HepG2 (cell line): ENCODE data around the gene GUK1. TPM values are rescaled to one million over a fixed set of nuclear protein-coding genes. Genes with fewer than 3 reads are reported as not detected.
A peak's percentile ranks its signal among the peaks of the same experiment; 100 is the strongest.

ENCODE experiments used
- ARHGAP35 ChIP-seq: sonication (generic); formaldehyde crosslinking; IDR thresholded peaks from 2 replicates; pipeline ENCODE4 v1.9.0; 2022; ENCODE audit warnings: mild to moderate bottlenecking, inconsistent platforms, moderate library complexity, missing genetic modification reagents, borderline replicate concordance
- BRD4 ChIP-seq: sonication (generic); formaldehyde crosslinking; IDR thresholded peaks from 2 replicates; pipeline ENCODE4 v1.4.0; 2020; ENCODE audit warnings: missing genetic modification reagents
- CEBPG ChIP-seq: IDR thresholded peaks from 2 replicates; pipeline ENCODE4 v1.6.1; 2016
- GFI1 ChIP-seq: sonication (generic); formaldehyde crosslinking; IDR thresholded peaks from 2 replicates; pipeline ENCODE4 v1.5.0; 2020; ENCODE audit warnings: missing genetic modification reagents, mild to moderate bottlenecking, borderline replicate concordance
- HNF1A ChIP-seq, 2 experiments: sonication (generic) in 1 of 2; formaldehyde crosslinking in 1 of 2; IDR thresholded peaks; 2 replicates each; pipeline versions ENCODE4 v1.4.0 to v1.6.1; 2016 to 2020; ENCODE audit warnings: borderline replicate concordance in 1 of 2, low read depth in 1 of 2, mild to moderate bottlenecking in 1 of 2, missing genetic modification reagents in 1 of 2
- HOXA3 ChIP-seq: sonication (generic); formaldehyde crosslinking; IDR thresholded peaks from 2 replicates; pipeline ENCODE4 v1.5.0; 2020; ENCODE audit warnings: missing genetic modification reagents
- MED1 ChIP-seq: sonication (generic); formaldehyde crosslinking; IDR thresholded peaks from 2 replicates; pipeline ENCODE4 v1.4.0; 2020; ENCODE audit warnings: missing genetic modification reagents
- MEIS1 ChIP-seq: sonication (generic); formaldehyde crosslinking; IDR thresholded peaks from 2 replicates; pipeline ENCODE4 v1.9.0; 2021; ENCODE audit warnings: mild to moderate bottlenecking, missing genetic modification reagents, moderate library complexity, borderline replicate concordance
- PLSCR1 ChIP-seq: sonication (generic); formaldehyde crosslinking; IDR thresholded peaks from 2 replicates; pipeline ENCODE4 v1.5.0; 2020; ENCODE audit warnings: missing genetic modification reagents, mild to moderate bottlenecking, borderline replicate concordance
- RBM22 ChIP-seq: fragments of 200-400 bp; formaldehyde crosslinking; optimal IDR thresholded peaks from 2 replicates; pipeline ENCODE3; 2017; ENCODE audit warnings: mild to moderate bottlenecking, low read length, moderate library complexity
- SATB2 ChIP-seq: sonication (generic); formaldehyde crosslinking; IDR thresholded peaks from 2 replicates; pipeline ENCODE4 v1.5.0; 2020; ENCODE audit warnings: missing genetic modification reagents
- SP5 ChIP-seq: IDR thresholded peaks from 2 replicates; pipeline ENCODE4 v1.6.1; 2016; ENCODE audit warnings: low read depth, borderline replicate concordance
- TBP ChIP-seq: sonication (generic); formaldehyde crosslinking; IDR thresholded peaks from 2 replicates; pipeline ENCODE4 v1.5.0; 2020; ENCODE audit warnings: missing genetic modification reagents
- ZKSCAN8 ChIP-seq: IDR thresholded peaks from 2 replicates; pipeline ENCODE4 v1.6.1; 2016; ENCODE audit warnings: borderline replicate concordance, missing genetic modification reagents, missing compliant biosample characterization
- ZNF160 ChIP-seq: sonication (generic); formaldehyde crosslinking; IDR thresholded peaks from 2 replicates; pipeline ENCODE4 v1.8.0; 2022; ENCODE audit warnings: mild to moderate bottlenecking, inconsistent platforms, missing genetic modification reagents
- ZNF264 ChIP-seq: sonication (generic); formaldehyde crosslinking; IDR thresholded peaks from 2 replicates; pipeline ENCODE4 v1.4.0; 2020; ENCODE audit warnings: missing genetic modification reagents
- ZNF577 ChIP-seq: sonication (generic); formaldehyde crosslinking; IDR thresholded peaks from 2 replicates; pipeline ENCODE4 v1.4.0; 2020; ENCODE audit warnings: mild to moderate bottlenecking, low read depth, missing genetic modification reagents, borderline replicate concordance
- ZNF589 ChIP-seq: sonication (generic); formaldehyde crosslinking; conservative IDR thresholded peaks from 2 replicates; pipeline ENCODE4 v1.8.0; 2022; ENCODE audit warnings: mild to moderate bottlenecking, moderate library complexity, missing genetic modification reagents
- ZNF672 ChIP-seq: sonication (generic); formaldehyde crosslinking; IDR thresholded peaks from 2 replicates; pipeline ENCODE4 v1.8.1; 2022; ENCODE audit warnings: missing genetic modification reagents
- ZNF740 ChIP-seq: sonication (generic); formaldehyde crosslinking; IDR thresholded peaks from 2 replicates; pipeline ENCODE4 v1.4.0; 2020; ENCODE audit warnings: missing genetic modification reagents
- ZNF749 ChIP-seq: sonication (generic); formaldehyde crosslinking; IDR thresholded peaks from 2 replicates; pipeline ENCODE4 v1.8.0; 2022; ENCODE audit warnings: mild to moderate bottlenecking, missing genetic modification reagents, moderate library complexity, borderline replicate concordance
- ZNF883 ChIP-seq: sonication (generic); formaldehyde crosslinking; IDR thresholded peaks from 2 replicates; pipeline ENCODE4 v1.5.1; 2020; ENCODE audit warnings: mild to moderate bottlenecking, missing genetic modification reagents; ENCODE audit errors: not compliant biosample characterization
- polyA plus RNA-seq, 8 experiments: library from polyadenylated mRNA; depleted of rRNA in 3 of 8; stranded (reverse) in 7 of 8; unstranded in 1 of 8; fragments of >200 nt; fragmentation: Illumina TruSeq in 4 of 8; extraction: Trizol in 4 of 8; gene quantifications; 2 replicates each; pipeline versions ENCODE4 v1.2.1 to v1.2.3, GENCODE V29; 2011 to 2016; ENCODE audit warnings: low read depth in 4 of 8, missing spikeins in 1 of 8, mixed read lengths in 1 of 8; ENCODE audit not compliant: insufficient read depth in 1 of 8
- total RNA-seq, 5 experiments: library from RNA; depleted of rRNA; stranded (reverse); fragments of >200 nt; fragmentation: Illumina TruSeq; extraction: Trizol; gene quantifications; 2 replicates each; pipeline ENCODE4 v1.2.3, GENCODE V29; 2016; ENCODE audit warnings: low read depth in 1 of 5
- TF ChIP-seq, protein P1 (sequence below): sonication (generic); formaldehyde crosslinking; IDR thresholded peaks from 2 replicates; pipeline ENCODE4 v1.5.0; 2020; ENCODE audit warnings: missing genetic modification reagents

The GUK1 gene
- total and polyA plus RNA-seq, 2 of the 13 experiments (the other 11 are each of a cell fraction or from before 2014, with no cell fraction given), result 116 to 154 TPM

DNA sequence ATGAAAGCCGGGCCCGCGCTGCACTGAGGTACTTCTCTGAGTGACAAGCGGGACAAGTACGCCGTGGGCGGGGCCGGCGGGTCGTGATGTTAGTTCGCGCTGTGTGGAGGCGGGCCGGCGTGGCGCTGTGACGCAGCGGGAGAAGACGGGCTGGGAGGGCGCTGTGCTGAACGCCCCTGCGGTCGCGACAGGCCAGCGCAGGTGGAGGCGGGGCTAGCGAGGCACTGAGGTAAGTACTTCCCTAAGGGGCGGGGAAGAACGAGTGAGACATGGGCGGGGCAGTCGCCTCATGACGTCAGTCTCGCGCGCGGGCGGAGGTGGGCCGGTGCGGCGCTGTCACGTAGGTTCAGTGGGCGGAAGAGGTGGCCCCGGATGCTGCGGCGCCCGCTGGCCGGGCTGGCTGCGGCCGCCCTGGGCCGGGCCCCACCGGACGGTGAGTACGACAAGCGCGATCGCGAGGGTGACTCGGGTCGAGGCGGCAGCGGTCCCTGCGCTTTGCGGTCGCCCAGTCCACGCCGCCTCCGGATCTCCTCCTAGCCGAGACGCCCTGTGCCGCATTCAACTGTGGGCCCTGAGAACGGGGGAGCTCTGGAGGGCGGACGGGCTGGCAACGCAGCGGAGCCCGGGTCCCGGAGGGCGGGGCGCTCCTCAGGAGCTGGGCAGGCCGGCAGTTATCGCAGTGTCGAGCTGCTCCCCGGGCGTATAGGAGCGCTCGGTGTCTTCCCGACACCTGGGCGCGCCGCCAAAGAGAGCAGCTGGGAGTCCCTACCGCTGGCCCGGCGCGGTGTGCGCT, at the start of gene GUK1 (continued):
- TF ChIP-seq MED1 (CRISPR knock-in tag) (peak; percentile 77), ZNF264 (CRISPR knock-in tag) (no peak), ZNF672 (no peak), CEBPG (CRISPR knock-in tag) (no peak), ARHGAP35 (CRISPR knock-in tag) (no peak), SATB2 (CRISPR knock-in tag) (no peak), TBP (CRISPR knock-in tag) (peak; percentile 88; the same call in 1 of the 2 replicates), ZNF749 (peak; percentile 63; the same call in 1 of the 2 replicates), ZKSCAN8 (CRISPR knock-in tag) (no peak), ZNF589 (no peak), MEIS1 (CRISPR knock-in tag) (peak; percentile 98; the same call in 1 of the 2 replicates), SP5 (CRISPR knock-in tag) (peak; percentile 98), BRD4 (CRISPR knock-in tag) (no peak), ZNF160 (CRISPR knock-in tag) (0 out of 2 replicates have a peak, but pooled peaks have one; percentile 27), GFI1 (no peak; the same call in 1 of the 2 replicates), PLSCR1 (CRISPR knock-in tag) (no peak), HOXA3 (CRISPR knock-in tag) (peak; percentile 100), ZNF740 (no peak), ZNF577 (CRISPR knock-in tag) (no peak), RBM22 (no peak), ZNF883 (no peak), HNF1A (IDR thresholded peaks at IDR 0.05; ENCODE audit: low read depth) (no peak), HNF1A (CRISPR knock-in tag; IDR thresholded peaks at IDR 0.05; ENCODE audit: borderline replicate concordance) (peak; percentile 82; the same call in 1 of the 2 replicates)
- TF ChIP-seq, protein P1, sequence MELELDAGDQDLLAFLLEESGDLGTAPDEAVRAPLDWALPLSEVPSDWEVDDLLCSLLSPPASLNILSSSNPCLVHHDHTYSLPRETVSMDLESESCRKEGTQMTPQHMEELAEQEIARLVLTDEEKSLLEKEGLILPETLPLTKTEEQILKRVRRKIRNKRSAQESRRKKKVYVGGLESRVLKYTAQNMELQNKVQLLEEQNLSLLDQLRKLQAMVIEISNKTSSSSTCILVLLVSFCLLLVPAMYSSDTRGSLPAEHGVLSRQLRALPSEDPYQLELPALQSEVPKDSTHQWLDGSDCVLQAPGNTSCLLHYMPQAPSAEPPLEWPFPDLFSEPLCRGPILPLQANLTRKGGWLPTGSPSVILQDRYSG, result no peak
